ENCODE results near the gene CCDC12.

The CCDC12 gene

GRCh38 chr3:46926871-46927717 lies 49.5 kb downstream of the CCDC12 start:
- Histone ChIP-seq H3K4me3 (ENCODE audit: insufficient read depth, low read length, poor library complexity, severe bottlenecking) (peak overlapping the region; percentile 42), H2AFZ (ENCODE audit: low read depth, low read length, severe bottlenecking) (no peak overlapping the region), H3K9ac (ENCODE audit: low read length) (peak overlapping the region; percentile 66), H3K9me2 (replicated peaks; ENCODE audit: insufficient read depth, low read length) (no peaks in the 10 kb centered on the region), H3K27ac (ENCODE audit: low read depth, low read length) (peak overlapping the region; percentile 99), H3K36me3 (ENCODE audit: low read length) (peaks cover 13% of the 10 kb centered on the region), H3K4me2 (ENCODE audit: low read depth, low read length, poor library complexity, severe bottlenecking) (peak overlapping the region; percentile 68), H4K20me1 (ENCODE audit: low read depth, low read length) (no peaks in the 10 kb centered on the region), H3F3A (ENCODE audit: insufficient read depth) (peaks cover 44% of the 10 kb centered on the region), H3K9me3 (ENCODE audit: insufficient read depth, low read length) (0 out of 2 replicates have a peak, but pooled peaks cover 4% of the 10 kb centered on the region), H3K27me3 (ENCODE audit: low read length) (no peaks in the 10 kb centered on the region), H3K79me2 (ENCODE audit: insufficient read depth, low read length) (peaks cover 42% of the 10 kb centered on the region)
- TF ChIP-seq EZH2phosphoT487 (conservative IDR thresholded peaks at IDR 0.05; ENCODE audit: low read length) (no peak), CTCF (IDR thresholded peaks at IDR 0.05; ENCODE audit: insufficient read depth, low read length, poor library complexity, severe bottlenecking) (no peak)

GRCh38 chr3:46926447-46926846 lies 50.1 kb downstream of the CCDC12 start:
- Histone ChIP-seq H3K4me3 (ENCODE audit: insufficient read depth, low read length, poor library complexity, severe bottlenecking) (peak overlapping the region; percentile 42), H3K4me2 (ENCODE audit: low read depth, low read length, poor library complexity, severe bottlenecking) (peak overlapping the region; percentile 68), H2AFZ (ENCODE audit: low read depth, low read length, severe bottlenecking) (no peak overlapping the region), H3K27me3 (ENCODE audit: low read length) (no peaks in the 10 kb centered on the region), H3K36me3 (ENCODE audit: low read length) (peaks cover 17% of the 10 kb centered on the region), H3K9me3 (ENCODE audit: insufficient read depth, low read length) (0 out of 2 replicates have a peak, but pooled peaks cover 4% of the 10 kb centered on the region), H3K9ac (ENCODE audit: low read length) (peak overlapping the region; percentile 66), H3K27ac (ENCODE audit: low read depth, low read length) (peak overlapping the region; percentile 99), H4K20me1 (ENCODE audit: low read depth, low read length) (no peaks in the 10 kb centered on the region), H3K9me2 (replicated peaks; ENCODE audit: insufficient read depth, low read length) (no peaks in the 10 kb centered on the region), H3K79me2 (ENCODE audit: insufficient read depth, low read length) (peaks cover 35% of the 10 kb centered on the region), H3F3A (ENCODE audit: insufficient read depth) (peaks cover 38% of the 10 kb centered on the region)
- TF ChIP-seq CTCF (IDR thresholded peaks at IDR 0.05; ENCODE audit: insufficient read depth, low read length, poor library complexity, severe bottlenecking) = no peak
- no peak for TF ChIP-seq EZH2phosphoT487 (conservative IDR thresholded peaks at IDR 0.05; ENCODE audit: low read length)

- no peak overlapping the region for H2AFZ ChIP-seq (ENCODE audit: low read depth, low read length, severe bottlenecking)
- peak overlapping the region; percentile 99 for H3K27ac ChIP-seq (ENCODE audit: low read depth, low read length)
- H3K4me3 ChIP-seq (ENCODE audit: insufficient read depth, low read length, poor library complexity, severe bottlenecking) = no peak overlapping the region
- H4K20me1 ChIP-seq (ENCODE audit: low read depth, low read length) = no peaks in the 10 kb centered on the region
- peak overlapping the region; percentile 66 for H3K9ac ChIP-seq (ENCODE audit: low read length)
- peaks cover 19% of the 10 kb centered on the region for H3K36me3 ChIP-seq (ENCODE audit: low read length)
- peaks cover 31% of the 10 kb centered on the region for H3K79me2 ChIP-seq (ENCODE audit: insufficient read depth, low read length)
- H3K4me2 ChIP-seq (ENCODE audit: low read depth, low read length, poor library complexity, severe bottlenecking) = peak overlapping the region; percentile 68
- H3K9me2 ChIP-seq (replicated peaks; ENCODE audit: insufficient read depth, low read length) = no peaks in the 10 kb centered on the region
- TF ChIP-seq EZH2phosphoT487 (conservative IDR thresholded peaks at IDR 0.05; ENCODE audit: low read length) (no peak), CTCF (IDR thresholded peaks at IDR 0.05; ENCODE audit: insufficient read depth, low read length, poor library complexity, severe bottlenecking) (no peak)
- H3K9me3 ChIP-seq (ENCODE audit: insufficient read depth, low read length) = 0 out of 2 replicates have a peak, but pooled peaks cover 4% of the 10 kb centered on the region
- no peaks in the 10 kb centered on the region for H3K27me3 ChIP-seq (ENCODE audit: low read length)
- peaks cover 34% of the 10 kb centered on the region for H3F3A ChIP-seq (ENCODE audit: insufficient read depth)
Measured at GRCh38 chr3:46926039-46926438, 50.5 kb downstream of the CCDC12 start.

Measured in SU-DHL-6 (cell line).